DMS114 treated with DMSO at 0.1 percent for 48 hours (cell line): ENCODE data around the gene DEPP1.
A peak's percentile ranks its signal among the peaks of the same experiment; 100 is the strongest.

ENCODE experiments used
- DNase-seq: peaks from one replicate; lab custom pipeline; 2025; ENCODE audit not compliant: unreplicated experiment; lab: John Stamatoyannopoulos, UW

DEPP1 gene

GRCh38 chr10:44968091-44968490 is 10.5 kb downstream of the DEPP1 start:
- DNase-seq: no peak

GRCh38 chr10:44967616-44968015 is 11.0 kb downstream of the DEPP1 start:
- DNase-seq: no peak

- DNase-seq: no peak
Measured at GRCh38 chr10:44966816-44967509, 11.6 kb downstream of the DEPP1 start.

- no peak for DNase-seq
Measured at GRCh38 chr10:44966129-44966815, 12.3 kb downstream of the DEPP1 start.

- no peak for DNase-seq
Measured at GRCh38 chr10:44965651-44966097, 12.9 kb downstream of the DEPP1 start.

- no peak for DNase-seq
Measured at GRCh38 chr10:44965104-44965503, 13.5 kb downstream of the DEPP1 start.

- DNase-seq: no peak
Measured at GRCh38 chr10:44963772-44964633, 14.6 kb downstream of the DEPP1 start.

GRCh38 chr10:44962870-44963738 is 15.5 kb downstream of the DEPP1 start:
- no peak for DNase-seq

- no peak for DNase-seq
Measured at GRCh38 chr10:44961931-44962750, 16.5 kb downstream of the DEPP1 start.

- no peak for DNase-seq
Measured at GRCh38 chr10:44961230-44961571, 17.4 kb downstream of the DEPP1 start.

- no peak for DNase-seq
Measured at GRCh38 chr10:44960482-44961229, 18.0 kb downstream of the DEPP1 start.

- DNase-seq: no peak
Measured at GRCh38 chr10:44960088-44960460, 18.5 kb downstream of the DEPP1 start.

GRCh38 chr10:44959247-44960087 is 19.1 kb downstream of the DEPP1 start, which contains the start of gene RASSF4:
RASSF4 (plus strand) TSS chr10:44959802; CDS start chr10:44970203, 10,401 bp downstream.
- peak; percentile 72 for DNase-seq

- no peak for DNase-seq
Measured at GRCh38 chr10:44958898-44959246, 19.7 kb downstream of the DEPP1 start.

GRCh38 chr10:44958196-44958897 is 20.3 kb downstream of the DEPP1 start:
- DNase-seq: no peak

- DNase-seq: no peak
Measured at GRCh38 chr10:44956717-44957706, 21.6 kb downstream of the DEPP1 start.

- no peak for DNase-seq
Measured at GRCh38 chr10:44956226-44956625, 22.4 kb downstream of the DEPP1 start.
